BLaER1 (cell line): ENCODE results near the gene ECSCR.

Experiments used
- H3K27ac ChIP-seq: shearing (Covaris generic); formaldehyde crosslinking; 2 replicates; pipeline ENCODE4 v1.8.1; 2022
- H3K27me3 ChIP-seq: shearing (Covaris generic); formaldehyde crosslinking; 2 replicates; pipeline ENCODE4 v1.8.1; 2022
- H3K36me3 ChIP-seq: shearing (Covaris generic); formaldehyde crosslinking; 2 replicates; pipeline ENCODE4 v1.8.1; 2022
- H3K4me1 ChIP-seq: shearing (Covaris generic); formaldehyde crosslinking; 2 replicates; pipeline ENCODE4 v1.8.1; 2022
- H3K4me2 ChIP-seq: shearing (Covaris generic); formaldehyde crosslinking; 2 replicates; pipeline ENCODE4 v1.8.1; 2022
- H3K4me3 ChIP-seq: shearing (Covaris generic); formaldehyde crosslinking; 2 replicates; pipeline ENCODE4 v1.8.1; 2022
- H3K9ac ChIP-seq: shearing (Covaris generic); formaldehyde crosslinking; 2 replicates; pipeline ENCODE4 v1.8.1; 2022
- H3K9me3 ChIP-seq: shearing (Covaris generic); formaldehyde crosslinking; 2 replicates; pipeline ENCODE4 v1.8.1; 2022
- H4K20me1 ChIP-seq: shearing (Covaris generic); formaldehyde crosslinking; 2 replicates; pipeline ENCODE4 v1.8.1; 2022
- Cebpa-rat ChIP-seq: shearing (Covaris generic); IDR thresholded peaks from 2 replicates; pipeline ENCODE4 v1.8.1; 2022

ECSCR gene

GRCh38 chr5:139474890-139475791, 12.6 kb upstream of the ECSCR start:
- H3K36me3 ChIP-seq, result peaks cover 6% of the 10 kb centered on the region; the same call in 1 of the 2 replicates
- H3K9me3 ChIP-seq, result no peaks in the 10 kb centered on the region
- H4K20me1 ChIP-seq, result no peaks in the 10 kb centered on the region
- H3K4me1 ChIP-seq, result peaks cover 100% of the 10 kb centered on the region
- H3K4me2 ChIP-seq, result peak overlapping the region; percentile 88
- H3K9ac ChIP-seq, result peak overlapping the region; percentile 73
- H3K27ac ChIP-seq, result peak overlapping the region; percentile 88
- H3K27me3 ChIP-seq, result no peaks in the 10 kb centered on the region
- peak; percentile 99 for TF ChIP-seq Cebpa-rat
- peak overlapping the region; percentile 44 for H3K4me3 ChIP-seq

- H3K4me1 ChIP-seq, result peaks cover 100% of the 10 kb centered on the region
- no peaks in the 10 kb centered on the region for H3K9me3 ChIP-seq
- peak overlapping the region; percentile 44; the same call in 1 of the 2 replicates for H3K4me3 ChIP-seq
- no peaks in the 10 kb centered on the region for H3K27me3 ChIP-seq
- H3K9ac ChIP-seq, result peak overlapping the region; percentile 73
- no peaks in the 10 kb centered on the region for H4K20me1 ChIP-seq
- H3K36me3 ChIP-seq, result peaks cover 6% of the 10 kb centered on the region; the same call in 1 of the 2 replicates
- H3K4me2 ChIP-seq, result peak overlapping the region; percentile 88
- TF ChIP-seq Cebpa-rat, result no peak
- peak overlapping the region; percentile 88 for H3K27ac ChIP-seq
These were observed 11.0 kb upstream of the ECSCR start for GRCh38 chr5:139473565-139473964.

DNA sequence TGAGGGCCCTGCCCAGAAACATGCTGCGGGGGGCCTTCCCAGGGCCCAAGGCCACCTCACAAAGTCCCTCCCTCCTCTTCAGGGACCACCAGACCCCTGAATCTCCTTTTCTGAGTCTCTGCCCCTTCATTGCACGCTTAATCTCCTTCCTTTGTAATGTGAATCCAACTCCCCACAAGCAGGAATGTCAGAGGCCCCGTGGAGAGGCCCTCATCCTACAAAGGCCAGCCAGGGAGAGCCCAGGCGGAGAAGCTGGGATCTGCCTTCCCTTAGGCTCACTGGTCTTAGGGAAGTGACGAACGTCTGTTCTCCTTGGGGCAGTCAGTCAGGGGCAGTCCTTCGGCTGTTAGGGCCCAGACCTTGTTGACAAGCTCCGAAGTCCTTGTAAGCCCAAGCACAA, 10.6 kb upstream of the ECSCR start:
- H3K36me3 ChIP-seq, result peaks cover 6% of the 10 kb centered on the region; the same call in 1 of the 2 replicates
- peaks cover 100% of the 10 kb centered on the region for H3K4me1 ChIP-seq
- peak overlapping the region; percentile 88 for H3K4me2 ChIP-seq
- H3K9me3 ChIP-seq, result no peaks in the 10 kb centered on the region
- H3K9ac ChIP-seq, result peak overlapping the region; percentile 73
- no peak for TF ChIP-seq Cebpa-rat
- H3K27me3 ChIP-seq, result no peaks in the 10 kb centered on the region
- H3K27ac ChIP-seq, result peak overlapping the region; percentile 88
- no peaks in the 10 kb centered on the region for H4K20me1 ChIP-seq
- H3K4me3 ChIP-seq, result no peak overlapping the region; the same call in 1 of the 2 replicates

GRCh38 chr5:139472386-139473030, 10.0 kb upstream of the ECSCR start:
- H3K9me3 ChIP-seq, result no peaks in the 10 kb centered on the region
- H3K4me1 ChIP-seq, result peaks cover 94% of the 10 kb centered on the region
- no peaks in the 10 kb centered on the region for H3K27me3 ChIP-seq
- peak overlapping the region; percentile 73 for H3K9ac ChIP-seq
- no peak for TF ChIP-seq Cebpa-rat
- peaks cover 2% of the 10 kb centered on the region; the same call in 1 of the 2 replicates for H3K36me3 ChIP-seq
- H3K27ac ChIP-seq, result peak overlapping the region; percentile 88
- peak overlapping the region; percentile 88 for H3K4me2 ChIP-seq
- no peaks in the 10 kb centered on the region for H4K20me1 ChIP-seq
- no peak overlapping the region for H3K4me3 ChIP-seq

DNA sequence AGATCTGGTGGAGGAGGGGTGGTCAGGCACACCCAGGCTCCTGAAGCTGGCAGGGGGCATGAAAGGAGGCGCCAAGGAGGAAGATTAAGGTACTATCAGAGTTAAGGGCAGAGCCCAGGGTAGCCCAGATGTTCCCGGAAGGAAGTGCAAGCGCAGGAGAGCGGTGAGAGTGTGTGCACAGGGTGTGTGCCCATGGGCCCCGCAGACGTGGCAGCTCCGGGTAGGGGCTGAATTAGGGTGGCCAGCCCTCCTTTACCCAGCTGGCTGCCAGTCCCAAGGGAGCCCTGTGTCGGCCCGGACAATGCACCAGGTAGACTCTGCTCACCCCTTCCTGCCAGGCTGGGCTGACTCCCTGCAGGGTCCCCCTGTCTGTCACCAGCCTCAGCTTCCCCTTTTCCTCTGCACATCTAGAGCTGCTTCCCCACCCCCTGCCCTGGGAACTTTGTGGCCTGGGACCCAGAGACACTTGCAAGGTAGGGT, 8.3 kb upstream of the ECSCR start, which contains the start of gene SMIM33:
Gene SMIM33, plus strand, starts transcription at position 184 of the 480 bp plus-strand sequence. Its CDS starts 118 bp downstream, at position 302.
- peak within 1 kb of the TSS; percentile 88 for H3K4me2 ChIP-seq
- no peaks in the 10 kb centered on the region for H3K27me3 ChIP-seq
- TF ChIP-seq Cebpa-rat, result no peak
- H3K4me3 ChIP-seq, result peak within 1 kb of the TSS; percentile 32
- no peaks in the 10 kb centered on the region for H3K9me3 ChIP-seq
- peak within 1 kb of the TSS; percentile 88 for H3K27ac ChIP-seq
- H3K36me3 ChIP-seq, result no peaks in the 10 kb centered on the region
- no peaks in the 10 kb centered on the region for H4K20me1 ChIP-seq
- H3K4me1 ChIP-seq, result peaks cover 78% of the 10 kb centered on the region
- H3K9ac ChIP-seq, result peak within 1 kb of the TSS; percentile 73

GRCh38 chr5:139468421-139468931, 5.9 kb upstream of the ECSCR start:
- H3K4me2 ChIP-seq, result peak overlapping the region; percentile 4; the same call in 1 of the 2 replicates

GRCh38 chr5:139461698-139462097, 845 bp downstream of the ECSCR start:
- Histone ChIP-seq H3K27me3 (no peaks in the 10 kb centered on the region), H3K27ac (no peak overlapping the region), H3K9ac (no peak overlapping the region), H3K4me1 (peaks cover 15% of the 10 kb centered on the region), H3K4me2 (no peak overlapping the region), H3K36me3 (no peaks in the 10 kb centered on the region), H3K9me3 (no peaks in the 10 kb centered on the region), H3K4me3 (no peak overlapping the region), H4K20me1 (no peaks in the 10 kb centered on the region)
- TF ChIP-seq Cebpa-rat, result no peak

More at GRCh38 chr5:139468421-139468931, 5.9 kb upstream of the ECSCR start:
- no peak overlapping the region for H3K9ac ChIP-seq
- no peak overlapping the region for H3K27ac ChIP-seq
- no peak overlapping the region for H3K4me3 ChIP-seq
- no peaks in the 10 kb centered on the region for H3K27me3 ChIP-seq
- H3K36me3 ChIP-seq, result no peaks in the 10 kb centered on the region
- H4K20me1 ChIP-seq, result no peaks in the 10 kb centered on the region
- TF ChIP-seq Cebpa-rat, result no peak
- peaks cover 54% of the 10 kb centered on the region for H3K4me1 ChIP-seq
- no peaks in the 10 kb centered on the region for H3K9me3 ChIP-seq

- TF ChIP-seq Cebpa-rat, result no peak
- H3K4me2 ChIP-seq, result no peak overlapping the region
- H3K27me3 ChIP-seq, result no peaks in the 10 kb centered on the region
- no peak overlapping the region for H3K27ac ChIP-seq
- no peaks in the 10 kb centered on the region for H3K9me3 ChIP-seq
- H3K36me3 ChIP-seq, result no peaks in the 10 kb centered on the region
- no peak overlapping the region for H3K9ac ChIP-seq
- no peaks in the 10 kb centered on the region for H4K20me1 ChIP-seq
- peaks cover 15% of the 10 kb centered on the region for H3K4me1 ChIP-seq
- no peak overlapping the region for H3K4me3 ChIP-seq
These were observed 1.4 kb downstream of the ECSCR start for GRCh38 chr5:139461176-139461575.

- no peaks in the 10 kb centered on the region for H4K20me1 ChIP-seq
- no peaks in the 10 kb centered on the region for H3K27me3 ChIP-seq
- TF ChIP-seq Cebpa-rat, result no peak
- H3K36me3 ChIP-seq, result no peaks in the 10 kb centered on the region
- H3K4me2 ChIP-seq, result no peak overlapping the region
- no peak overlapping the region for H3K27ac ChIP-seq
- H3K4me3 ChIP-seq, result no peak overlapping the region
- H3K9me3 ChIP-seq, result no peaks in the 10 kb centered on the region
- peaks cover 15% of the 10 kb centered on the region for H3K4me1 ChIP-seq
- H3K9ac ChIP-seq, result no peak overlapping the region
These were observed 2.1 kb downstream of the ECSCR start for GRCh38 chr5:139460455-139460854.
